Measurements from ENCODE around the gene SCMH1. TPM values are rescaled to one million over a fixed set of nuclear protein-coding genes. Genes with fewer than 3 reads are reported as not detected.

The SCMH1 gene
- total and polyA plus RNA-seq, 2 of the 4 experiments (the other 2 are of a cell fraction) = 9.0 to 19.4 TPM

DNA sequence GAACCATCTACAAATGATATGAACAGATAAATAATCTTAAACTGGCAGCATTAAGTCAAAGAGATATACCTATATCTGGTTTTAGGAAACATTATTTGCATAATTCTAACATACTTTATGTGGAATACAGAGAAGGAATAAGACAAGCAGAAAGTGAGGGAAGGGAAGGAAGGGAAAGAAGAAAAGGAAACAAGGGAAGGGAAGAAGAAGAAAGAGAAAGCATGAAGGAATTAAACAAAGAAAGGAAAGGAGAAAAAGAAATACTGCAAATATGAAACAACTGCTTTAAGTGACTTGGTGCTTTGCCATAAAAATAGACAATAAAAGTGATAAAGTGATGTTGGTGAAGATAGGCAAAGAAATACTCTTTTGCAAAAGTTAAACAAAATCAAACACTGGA is 20.1 kb downstream of the SCMH1 start:
- H4K20me1 ChIP-seq (ENCODE audit: insufficient read depth, low read length) = peaks cover 9% of the 10 kb centered on the region; the same call in 1 of the 2 replicates
- no TSS peak for BruUV-seq (replicated peaks)

More for the DNA sequence above, 20.1 kb downstream of the SCMH1 start:
- Histone ChIP-seq H4K8ac (ENCODE audit: low read depth in 2 of 2, low read length in 2 of 2) (no peak overlapping the region), H3K4ac (ENCODE audit: low read depth, low read length) (no peak overlapping the region), H4K5ac (ENCODE audit: low read depth, low read length) (no peak overlapping the region), H2AK5ac (ENCODE audit: low read depth, low read length) (no peak overlapping the region), H3K9me1 (ENCODE audit: insufficient read depth, low read length) (peaks cover 3% of the 10 kb centered on the region; the same call in 1 of the 2 replicates), H2BK120ac (ENCODE audit: low read depth, low read length) (no peak overlapping the region), H2BK5ac (ENCODE audit: low read depth, low read length, poor library complexity, severe bottlenecking) (no peak overlapping the region), H3K9me3 (ENCODE audit: control insufficient read depth, insufficient read depth, low read length) (peaks cover 2% of the 10 kb centered on the region; the same call in 1 of the 2 replicates), H3K27me3 (ENCODE audit: control insufficient read depth, insufficient read depth, low read length) (no peaks in the 10 kb centered on the region), H2BK20ac (ENCODE audit: low read depth, low read length) (no peak overlapping the region), H3K27ac (ENCODE audit: insufficient read depth, low read length) (no peak overlapping the region), H2AFZ (replicated peaks; ENCODE audit: low read length, poor library complexity) (no peak overlapping the region), H3K4me3 (ENCODE audit: insufficient read depth, low read depth, low read length) (no peak overlapping the region), H3K18ac (ENCODE audit: low read depth, low read length) (no peak overlapping the region), H3K14ac (replicated peaks; ENCODE audit: low read depth, low read length) (no peak overlapping the region), H3K36me3 (ENCODE audit: control insufficient read depth, insufficient read depth, low read length) (peaks cover 3% of the 10 kb centered on the region; the same call in 1 of the 2 replicates), H3K4me2 (ENCODE audit: low read depth, low read length) (no peak overlapping the region), H2BK15ac (ENCODE audit: low read depth, low read length) (no peak overlapping the region), H3K23ac (ENCODE audit: low read depth, low read length) (no peak overlapping the region), H4K91ac (ENCODE audit: insufficient read depth, low read depth, low read length) (no peak overlapping the region), H2AK9ac (replicated peaks; ENCODE audit: low read depth, low read length, poor library complexity) (no peak overlapping the region), H3K4me1 (ENCODE audit: control insufficient read depth, insufficient read depth, low read length) (0 out of 2 replicates have a peak, but pooled peaks cover 1% of the 10 kb centered on the region), H3K9ac (ENCODE audit: low read depth, low read length) (no peak overlapping the region), H3K56ac (ENCODE audit: extremely low read depth, insufficient read depth, low read length) (no peak overlapping the region), H3K79me1 (ENCODE audit: low read depth in 1 of 2, low read length in 2 of 2) (peaks cover 26 to 43% of the 10 kb centered on the region in 2 experiments; a peak in 3 of 4 replicates)
- POLR2A ChIA-PET (ENCODE audit: unreplicated experiment) = no interaction called here
- CTCF ChIA-PET = no interaction called here
- DNase-seq = no peak
- dilution Hi-C loops (cut with HindIII; ENCODE audit: low sequenced_read_pairs, unreplicated experiment) = no loop called here
- ATAC-seq (ENCODE audit: low read depth) = no peak
- intact Hi-C loops (cut with micrococcal nuclease) = loop anchor here (1.0 kb wide), 1 partner anchor 88 kb away; no protein-coding TSS in a partner anchor
- TF ChIP-seq RAD21 (IDR thresholded peaks at IDR 0.05; ENCODE audit: low read length) (no peak), BHLHE40 (IDR thresholded peaks at IDR 0.05; ENCODE audit: low read depth, low read length) (no peak), SMC3 (IDR thresholded peaks at IDR 0.05; ENCODE audit: low read depth, low read length) (no peak), FOS (IDR thresholded peaks at IDR 0.05; ENCODE audit: low read depth, low read length) (no peak), RFX5 (IDR thresholded peaks at IDR 0.05; ENCODE audit: low read depth, low read length) (no peak), CEBPB (IDR thresholded peaks at IDR 0.05; ENCODE audit: low read depth, low read length) (no peak), MAFK (IDR thresholded peaks at IDR 0.05; ENCODE audit: low read depth, low read length) (no peak), NFE2L2 (IDR thresholded peaks at IDR 0.05; ENCODE audit: low read depth, low read length) (no peak)
- TF ChIP-seq, protein P1, sequence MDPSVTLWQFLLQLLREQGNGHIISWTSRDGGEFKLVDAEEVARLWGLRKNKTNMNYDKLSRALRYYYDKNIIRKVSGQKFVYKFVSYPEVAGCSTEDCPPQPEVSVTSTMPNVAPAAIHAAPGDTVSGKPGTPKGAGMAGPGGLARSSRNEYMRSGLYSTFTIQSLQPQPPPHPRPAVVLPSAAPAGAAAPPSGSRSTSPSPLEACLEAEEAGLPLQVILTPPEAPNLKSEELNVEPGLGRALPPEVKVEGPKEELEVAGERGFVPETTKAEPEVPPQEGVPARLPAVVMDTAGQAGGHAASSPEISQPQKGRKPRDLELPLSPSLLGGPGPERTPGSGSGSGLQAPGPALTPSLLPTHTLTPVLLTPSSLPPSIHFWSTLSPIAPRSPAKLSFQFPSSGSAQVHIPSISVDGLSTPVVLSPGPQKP (IDR thresholded peaks at IDR 0.05; ENCODE audit: borderline replicate concordance, low read depth, low read length) = no peak
- TF ChIP-seq, protein P2, sequence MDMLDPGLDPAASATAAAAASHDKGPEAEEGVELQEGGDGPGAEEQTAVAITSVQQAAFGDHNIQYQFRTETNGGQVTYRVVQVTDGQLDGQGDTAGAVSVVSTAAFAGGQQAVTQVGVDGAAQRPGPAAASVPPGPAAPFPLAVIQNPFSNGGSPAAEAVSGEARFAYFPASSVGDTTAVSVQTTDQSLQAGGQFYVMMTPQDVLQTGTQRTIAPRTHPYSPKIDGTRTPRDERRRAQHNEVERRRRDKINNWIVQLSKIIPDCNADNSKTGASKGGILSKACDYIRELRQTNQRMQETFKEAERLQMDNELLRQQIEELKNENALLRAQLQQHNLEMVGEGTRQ (IDR thresholded peaks at IDR 0.05; ENCODE audit: low read depth, low read length) = no peak
- in situ Hi-C loops (cut with MboI; ENCODE audit: low sequenced_read_pairs) = no loop called here

Measured in IMR-90 (cell line).